PFSK-1 (cell line): ENCODE results near the gene CASZ1.

Experiments
- FOXP2 ChIP-seq: optimal IDR thresholded peaks from 2 replicates; pipeline ENCODE3; 2011; ENCODE audit warnings: borderline replicate concordance, control low read depth, inconsistent platforms; ENCODE audit not compliant: insufficient read depth; ENCODE audit errors: extremely low read length, extremely low read depth
- POLR2AphosphoS5 ChIP-seq: IDR thresholded peaks from 2 replicates; pipeline ENCODE4 v1.6.1; 2012; ENCODE audit warnings: low read depth, mild to moderate bottlenecking, control low read depth, low read length, moderate library complexity
- SIN3A ChIP-seq: IDR thresholded peaks from 2 replicates; pipeline ENCODE4 v1.6.1; 2012; ENCODE audit warnings: mild to moderate bottlenecking, low read length, moderate library complexity, borderline replicate concordance; ENCODE audit not compliant: insufficient read depth

- TF ChIP-seq FOXP2 (no peak), POLR2AphosphoS5 (no peak), SIN3A (no peak)
Measured at GRCh38 chr1:10735563-10736305, 60.7 kb downstream of the CASZ1 start.
